GM21423 (cell line): ENCODE data around the gene CAMK2B.

Source experiments
- ATAC-seq: cut with Tn5 transposase; IDR thresholded peaks from one replicate; pipeline ENCODE4 v1.9.1; 2021; ENCODE audit warnings: mild to moderate bottlenecking, moderate library complexity; ENCODE audit not compliant: unreplicated experiment

The CAMK2B gene

DNA sequence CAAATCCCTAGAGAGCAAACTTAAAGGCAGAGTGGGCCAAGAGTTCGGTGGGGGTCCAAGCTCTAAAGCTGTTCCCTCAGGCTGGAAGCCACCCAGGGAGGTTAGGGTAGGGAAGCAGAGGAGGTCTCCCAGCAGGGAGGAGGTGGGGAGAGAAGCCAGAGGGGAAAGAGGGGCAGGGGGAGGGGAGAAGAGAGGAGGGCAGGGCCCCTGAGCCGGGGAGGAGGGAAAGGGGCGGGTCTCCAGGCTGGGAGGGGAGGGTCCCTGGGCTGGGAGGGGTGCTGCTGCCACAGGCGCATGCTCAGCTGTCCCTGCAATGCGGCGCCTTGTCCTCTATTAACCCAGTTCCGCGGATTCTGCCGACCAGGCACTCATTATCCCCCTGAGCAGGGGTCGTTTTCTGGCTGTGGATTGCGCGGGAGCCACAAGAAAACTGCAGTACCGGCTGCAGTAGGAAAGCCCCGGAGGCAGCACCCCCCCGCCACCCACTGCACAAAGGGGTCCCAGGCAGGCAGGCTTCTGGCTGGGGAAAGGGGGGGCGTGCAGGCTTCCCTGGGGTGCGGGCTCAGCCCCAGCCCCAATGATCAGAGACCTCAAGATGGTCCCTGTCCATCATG is 49.3 kb downstream of the CAMK2B start:
- no peak for ATAC-seq

DNA sequence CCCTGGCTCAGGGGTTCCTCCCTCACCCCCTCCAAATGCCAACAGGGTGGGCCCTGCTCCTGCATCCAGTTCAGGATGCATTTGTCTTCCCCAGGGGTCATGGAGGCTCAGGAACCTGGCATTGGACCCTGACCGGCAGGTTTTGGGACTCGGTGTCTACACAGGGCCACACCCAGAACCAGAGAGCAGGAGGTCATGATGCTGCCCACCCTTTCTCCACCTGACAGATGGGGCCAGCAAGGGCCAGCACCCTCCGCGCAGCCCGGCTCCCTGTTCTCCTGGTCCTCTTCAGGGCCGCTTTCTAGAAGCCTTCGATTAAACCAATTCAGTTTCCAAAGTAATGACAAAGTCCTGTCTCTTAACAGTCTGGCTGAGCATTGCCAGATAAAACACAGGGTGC is 50.2 kb downstream of the CAMK2B start:
- no peak for ATAC-seq

DNA sequence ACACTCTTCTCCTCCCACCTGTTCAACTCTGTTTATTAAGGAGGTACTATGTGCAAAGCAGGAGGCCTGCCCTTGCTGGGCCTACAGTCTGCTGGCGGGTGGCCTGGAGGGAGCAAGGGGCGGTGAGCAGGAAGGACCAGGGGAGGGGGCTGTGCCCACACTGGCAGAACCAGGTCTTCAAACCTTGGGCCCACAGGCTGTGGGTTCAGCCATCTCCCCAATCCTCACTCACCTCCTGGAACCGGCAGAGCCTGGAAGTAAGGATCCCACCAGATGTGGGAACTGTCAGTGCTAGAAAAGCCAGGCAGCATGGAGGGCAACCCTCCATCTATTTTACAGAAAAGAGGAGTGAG is 50.8 kb downstream of the CAMK2B start:
- no peak for ATAC-seq

DNA sequence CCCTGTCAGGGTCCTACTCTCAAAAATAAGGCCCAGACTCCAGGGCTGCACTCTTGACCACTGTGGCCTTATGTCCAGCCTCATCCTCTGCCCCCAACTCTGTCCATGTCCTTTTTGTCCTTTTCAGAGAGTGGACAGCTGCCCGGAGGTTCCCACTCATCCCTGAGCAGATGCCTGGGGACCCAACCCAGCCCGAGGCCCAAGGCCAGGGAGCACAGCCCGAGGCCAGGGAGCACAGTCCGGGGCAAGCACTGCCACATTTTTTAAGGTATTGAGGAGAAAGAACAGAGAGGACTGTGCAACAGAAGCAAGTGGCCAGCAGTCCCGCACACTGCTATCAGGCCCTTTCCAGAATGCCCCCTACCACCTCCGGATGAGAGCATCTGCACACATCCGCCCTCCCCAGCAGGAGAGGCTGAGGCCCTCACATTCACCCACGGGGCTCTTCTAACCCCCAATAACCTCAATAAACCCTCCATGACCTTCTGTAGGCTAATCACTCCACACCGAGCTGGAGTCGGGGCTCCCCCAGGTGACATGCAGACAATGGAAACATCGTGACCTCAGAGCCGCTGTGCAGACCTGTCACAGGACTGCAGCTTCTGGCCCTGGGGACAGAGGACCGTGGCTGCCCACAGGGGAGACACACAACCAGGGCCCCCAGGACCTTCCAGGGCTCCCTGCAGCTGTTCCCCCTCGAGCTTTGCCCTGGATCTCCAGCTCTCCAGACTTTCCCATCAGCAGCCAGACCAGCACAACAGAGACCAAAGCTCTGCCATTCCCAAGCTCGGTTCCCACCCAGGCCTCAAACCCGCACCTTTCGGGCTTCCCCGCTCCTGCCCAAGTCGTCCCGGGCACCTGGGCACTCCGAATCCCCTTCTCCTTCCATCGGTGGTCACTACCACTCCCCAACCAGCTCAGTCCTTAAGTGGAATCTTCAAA is 51.4 kb downstream of the CAMK2B start:
- no peak for ATAC-seq

DNA sequence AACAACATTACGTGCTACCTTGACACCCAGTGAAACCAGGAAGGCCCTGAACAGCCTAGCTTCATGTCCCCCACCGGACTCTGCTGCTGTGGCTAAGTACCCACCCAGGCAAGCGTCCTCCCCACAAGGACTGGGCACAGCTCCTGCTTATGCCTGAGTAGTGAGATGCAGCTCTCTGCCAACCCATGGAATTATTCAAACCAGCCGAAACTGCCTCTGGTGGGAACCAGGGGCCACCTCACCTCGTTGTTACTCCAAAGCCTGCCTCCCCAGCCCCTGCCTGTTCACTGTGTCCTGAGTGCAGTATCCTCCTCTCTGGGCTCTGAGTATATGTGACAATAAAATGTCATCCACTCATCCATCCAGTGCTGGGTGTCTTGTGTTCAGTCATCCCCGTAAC is 52.4 kb downstream of the CAMK2B start:
- ATAC-seq = no peak

DNA sequence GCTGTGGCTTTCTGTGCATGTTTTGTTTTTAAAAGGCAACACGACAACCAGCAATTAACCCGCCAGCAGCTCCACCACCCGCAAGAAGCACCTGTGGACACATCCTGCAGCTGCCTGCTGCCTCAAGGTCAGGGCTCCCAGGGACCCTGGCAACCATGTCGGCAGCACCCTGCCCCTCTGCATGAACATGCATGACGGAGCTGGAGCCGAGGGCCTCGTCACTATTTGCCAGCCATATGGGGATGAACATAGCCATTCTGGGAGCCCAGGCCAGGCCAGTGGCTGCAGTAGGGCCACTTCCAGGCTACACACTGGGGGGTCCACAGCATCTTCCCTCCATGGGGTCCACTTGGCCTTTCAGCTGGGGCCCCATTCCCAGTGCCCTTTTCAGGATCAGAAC is 52.9 kb downstream of the CAMK2B start:
- ATAC-seq = no peak

DNA sequence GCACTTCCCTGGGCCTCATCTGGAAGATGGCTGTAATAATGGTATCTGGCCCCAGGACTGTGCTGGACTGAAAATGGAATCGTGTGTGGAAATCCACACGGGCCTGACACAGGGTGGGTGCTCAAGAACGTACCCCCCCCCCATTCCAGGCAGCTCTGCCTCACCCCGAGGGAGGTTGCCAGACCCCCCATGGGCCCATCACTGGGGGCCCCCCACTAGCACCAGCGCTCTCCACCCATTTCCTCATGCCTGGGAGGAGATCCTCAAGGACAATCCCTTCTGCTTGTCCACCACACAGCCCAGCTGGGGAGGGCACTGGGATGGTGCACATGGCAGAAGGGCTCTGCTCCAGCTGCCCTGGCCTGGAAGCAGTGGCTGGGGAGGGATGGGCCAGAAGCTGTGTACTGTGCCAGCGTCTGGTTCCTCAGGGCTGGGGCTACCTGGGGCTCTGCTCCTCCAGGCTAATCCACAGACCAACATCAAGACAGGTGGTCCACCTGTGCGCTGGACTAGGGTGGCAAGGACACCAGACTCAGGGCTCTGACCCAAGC is 55.4 kb downstream of the CAMK2B start:
- ATAC-seq = no peak

DNA sequence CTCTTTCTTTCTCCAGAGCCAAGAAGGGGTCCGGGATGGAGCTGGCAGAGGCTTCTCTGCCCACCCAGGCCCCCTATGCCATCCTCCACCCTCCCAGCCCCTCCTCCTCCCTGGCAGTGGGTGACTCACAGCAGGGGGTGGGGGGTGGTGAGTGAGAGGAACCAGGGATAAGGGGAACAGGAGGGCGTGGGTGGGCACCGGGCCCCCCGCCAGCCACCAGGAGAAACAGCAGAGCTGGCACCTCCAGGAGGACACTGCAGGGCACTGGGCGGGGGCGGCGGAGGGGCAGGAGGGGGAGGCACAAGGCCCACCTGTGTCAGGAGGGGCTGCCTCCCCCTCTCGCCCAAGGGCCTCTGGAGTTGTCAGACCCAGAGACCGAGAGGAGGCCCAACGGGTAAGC is 56.0 kb downstream of the CAMK2B start:
- ATAC-seq = no peak

DNA sequence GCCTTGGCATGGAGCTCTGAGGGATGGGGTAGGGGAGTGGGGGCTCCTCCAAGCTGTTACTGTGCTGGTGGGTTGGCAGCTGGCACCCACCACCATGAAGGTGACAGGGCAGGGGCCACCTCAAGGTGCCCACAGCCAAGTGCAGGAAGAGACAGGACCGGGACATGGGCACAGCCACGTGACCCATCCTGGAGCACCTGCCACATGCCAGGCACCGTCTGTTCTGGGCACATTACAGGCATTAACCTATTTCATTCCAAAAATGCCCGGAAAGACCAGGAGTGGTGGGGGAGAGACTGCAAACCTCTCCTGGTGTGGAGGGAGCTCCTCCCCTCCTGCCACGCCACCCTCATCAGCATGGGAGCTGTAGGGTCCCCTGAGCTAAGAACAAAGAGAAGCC is 56.7 kb downstream of the CAMK2B start:
- no peak for ATAC-seq

DNA sequence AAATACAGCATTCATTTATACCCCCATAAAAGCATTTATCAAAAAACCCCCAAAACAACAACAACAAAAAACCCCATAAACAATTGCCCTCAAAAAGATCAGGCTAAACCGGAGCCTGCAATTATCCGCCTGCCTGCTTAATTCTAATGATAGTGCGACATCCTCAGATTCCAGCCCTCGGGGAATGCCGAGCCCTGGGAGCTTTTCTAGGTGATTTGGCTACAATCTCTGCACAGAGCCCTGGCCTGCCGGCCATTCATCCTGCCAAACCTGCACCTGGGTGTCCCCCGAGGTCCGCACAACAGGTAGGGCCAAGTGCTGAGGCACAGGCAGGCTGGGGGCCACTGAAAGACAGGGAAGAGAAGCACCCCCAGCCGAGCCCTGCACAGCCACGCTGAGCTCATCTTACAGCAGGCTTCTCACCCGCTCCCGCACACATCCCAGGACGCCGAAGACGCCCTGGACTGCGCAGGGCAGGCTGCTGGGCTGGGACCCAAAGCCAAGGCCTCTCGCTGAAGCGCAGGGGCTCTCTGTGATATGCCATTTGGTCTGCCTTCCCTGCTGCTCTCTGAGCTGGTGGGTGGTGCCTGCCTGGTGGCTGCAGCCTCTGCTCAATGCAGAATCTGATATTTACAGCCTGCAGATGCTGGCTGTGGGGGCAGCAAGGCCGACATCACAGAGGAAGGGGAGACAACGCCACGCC is 57.5 kb downstream of the CAMK2B start:
- no peak for ATAC-seq

DNA sequence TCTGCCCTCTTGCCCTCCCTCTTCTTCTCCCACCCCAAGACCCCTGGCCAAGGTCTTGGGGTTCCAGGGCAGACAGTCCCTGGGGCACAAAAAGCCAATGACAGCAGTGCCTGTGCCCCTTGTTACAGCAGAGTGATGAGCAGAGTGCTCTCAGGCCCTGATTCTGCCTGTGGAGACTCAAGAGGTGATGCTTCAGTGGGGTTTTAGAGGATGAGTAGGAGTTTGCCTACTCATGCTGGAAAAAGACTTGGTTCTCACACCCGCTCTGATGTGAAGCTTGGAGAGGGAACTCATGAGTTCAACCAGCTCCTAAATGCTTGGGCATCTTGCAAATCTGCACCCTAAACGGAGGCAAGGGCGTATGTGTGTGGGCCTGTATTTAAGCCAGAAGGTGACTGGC is 58.2 kb downstream of the CAMK2B start:
- no peak for ATAC-seq

DNA sequence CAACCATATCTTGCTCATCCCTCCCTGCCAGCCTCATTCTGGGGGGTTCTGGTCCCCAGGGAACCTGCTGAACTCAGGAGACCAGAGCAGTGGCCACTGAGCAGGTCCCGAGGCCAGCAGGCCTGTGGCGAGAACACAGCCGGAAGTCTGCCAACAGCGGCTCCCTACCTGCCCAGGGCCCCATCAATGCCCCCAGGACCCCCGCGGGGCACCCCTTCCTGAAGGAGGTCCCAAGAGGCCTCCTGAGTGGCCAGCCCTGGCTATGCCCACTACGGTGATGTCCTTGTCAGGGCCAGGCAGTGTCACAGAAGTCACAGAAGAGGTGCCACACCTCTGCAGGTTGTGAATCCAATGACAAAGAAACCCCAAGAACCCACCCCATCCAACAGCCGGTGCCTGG is 58.9 kb downstream of the CAMK2B start:
- no peak for ATAC-seq

DNA sequence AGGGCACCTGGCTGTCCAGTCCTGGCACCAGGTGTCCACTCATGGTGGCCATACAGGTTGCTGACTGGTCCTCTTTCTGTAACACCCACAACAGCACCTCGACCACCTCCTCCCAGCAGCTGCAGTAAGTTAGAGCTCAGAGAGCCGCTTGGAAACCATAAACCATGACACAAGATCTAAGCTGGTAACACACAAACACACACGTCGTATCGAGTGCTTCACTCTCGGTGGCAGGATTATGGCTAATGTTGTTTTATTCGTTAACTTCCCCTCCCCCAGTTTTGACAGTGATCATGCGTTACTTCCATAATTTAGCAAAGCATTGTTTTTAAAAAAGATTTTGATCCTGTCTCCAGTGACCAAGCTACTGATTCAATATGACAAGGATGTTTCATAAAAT is 59.7 kb downstream of the CAMK2B start:
- no peak for ATAC-seq

DNA sequence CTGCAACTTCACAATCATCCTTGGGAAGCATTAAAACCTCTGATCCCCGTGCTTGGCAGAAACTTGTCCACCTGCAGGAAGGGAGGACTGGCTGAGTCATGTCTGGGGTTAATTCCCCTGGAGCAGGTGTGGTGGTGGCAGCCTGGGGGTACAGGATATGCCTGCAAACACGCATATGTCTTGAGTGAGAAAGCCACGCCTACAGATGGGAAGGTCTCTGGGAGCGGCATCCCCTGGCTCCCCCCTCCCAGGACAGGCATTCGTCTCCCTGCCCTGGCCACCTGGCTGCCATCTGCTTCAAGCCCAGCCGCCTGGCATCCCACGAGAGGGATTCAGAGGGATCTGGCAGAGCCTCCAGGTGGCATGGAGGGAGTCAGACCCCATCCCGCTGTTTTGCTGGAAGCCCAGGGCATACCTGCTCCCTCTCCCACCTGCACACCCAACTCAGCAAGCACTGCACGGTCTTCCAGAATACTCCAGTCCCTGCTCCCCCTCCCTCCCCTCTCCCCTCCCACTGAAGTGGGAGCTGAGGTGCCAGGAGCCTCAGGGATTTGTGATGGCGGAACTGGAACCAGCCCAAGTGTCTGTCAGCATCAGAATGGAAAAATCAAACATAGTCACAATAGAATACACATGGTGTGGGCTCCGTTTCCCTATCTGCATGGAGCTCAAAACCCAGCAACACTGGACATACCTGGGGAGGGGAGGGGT is 61.0 kb downstream of the CAMK2B start:
- no peak for ATAC-seq

DNA sequence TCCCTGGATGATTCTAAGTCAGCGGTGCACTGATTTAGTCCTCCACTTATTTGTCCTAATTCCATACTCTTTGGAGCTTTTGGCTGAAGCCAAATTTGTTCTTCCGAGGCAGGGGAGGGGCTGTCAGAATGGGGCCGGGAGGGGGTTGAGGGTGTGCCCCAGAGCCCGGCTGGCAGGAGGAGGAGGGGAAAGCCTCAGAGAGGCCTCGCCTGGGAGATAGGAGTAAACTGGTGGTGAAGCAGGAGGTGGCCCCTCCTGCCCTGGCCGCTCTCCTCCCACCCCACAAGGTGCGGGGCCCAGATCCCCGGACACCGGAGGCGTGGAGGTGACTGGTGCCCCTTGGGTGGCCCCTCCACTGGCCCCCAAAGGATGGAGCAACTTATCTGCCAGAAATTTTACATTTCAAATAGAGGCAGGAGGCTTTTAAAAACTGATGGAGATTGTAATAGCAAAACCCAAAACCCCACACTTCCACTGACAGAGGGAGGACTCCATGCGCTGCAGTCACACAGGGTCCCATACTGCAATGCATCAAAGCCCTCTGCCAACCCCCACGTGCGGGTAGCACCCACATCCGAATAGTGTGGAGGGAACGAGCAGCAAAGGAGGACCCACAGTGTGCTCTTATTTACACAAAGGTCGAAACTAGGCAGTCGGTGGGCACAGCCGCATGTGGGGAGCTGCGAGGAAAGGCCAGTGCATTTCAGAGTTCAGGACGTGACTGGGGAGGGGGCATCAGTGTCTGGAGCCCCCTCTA is 61.9 kb downstream of the CAMK2B start:
- ATAC-seq = no peak

DNA sequence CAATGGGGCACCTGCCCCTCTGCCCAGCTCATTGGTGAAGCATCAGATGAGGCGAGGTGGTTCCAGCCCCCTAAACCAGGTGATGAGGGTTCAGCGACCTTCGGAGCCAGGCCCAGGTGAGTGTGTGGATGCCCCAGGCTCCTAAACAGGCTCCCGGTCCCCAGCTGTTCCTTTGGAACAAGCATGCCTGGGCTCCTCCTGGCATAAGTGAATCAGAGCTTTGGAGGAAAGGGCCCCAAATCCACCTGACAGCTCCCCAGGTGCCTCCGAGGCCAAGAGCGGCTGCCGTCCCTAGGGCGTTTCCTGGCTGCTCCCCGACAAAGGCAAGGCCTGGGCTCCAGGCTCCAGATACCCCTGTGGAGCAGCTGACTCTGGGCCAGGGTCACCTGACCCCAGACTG is 63.4 kb downstream of the CAMK2B start:
- no peak for ATAC-seq

DNA sequence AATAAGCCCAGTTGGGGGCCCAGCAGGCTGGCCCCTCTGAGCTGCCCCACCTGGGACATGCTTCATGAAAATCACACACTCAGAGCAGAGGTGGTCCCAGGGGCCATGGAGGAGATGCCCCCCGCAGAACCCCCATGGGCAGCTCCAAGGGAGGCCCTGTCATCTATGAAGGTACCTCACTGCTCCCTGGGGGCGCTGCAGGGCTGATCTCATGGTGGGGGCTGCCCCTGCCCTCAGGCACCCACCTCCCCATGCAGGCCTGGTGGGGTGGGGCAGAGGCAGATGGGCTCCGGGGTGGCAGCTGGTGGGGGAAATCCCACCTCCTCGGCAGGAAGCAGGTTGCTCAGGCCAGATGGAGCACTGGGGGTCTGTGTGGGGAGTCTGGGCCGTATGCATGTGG is 64.2 kb downstream of the CAMK2B start:
- no peak for ATAC-seq

DNA sequence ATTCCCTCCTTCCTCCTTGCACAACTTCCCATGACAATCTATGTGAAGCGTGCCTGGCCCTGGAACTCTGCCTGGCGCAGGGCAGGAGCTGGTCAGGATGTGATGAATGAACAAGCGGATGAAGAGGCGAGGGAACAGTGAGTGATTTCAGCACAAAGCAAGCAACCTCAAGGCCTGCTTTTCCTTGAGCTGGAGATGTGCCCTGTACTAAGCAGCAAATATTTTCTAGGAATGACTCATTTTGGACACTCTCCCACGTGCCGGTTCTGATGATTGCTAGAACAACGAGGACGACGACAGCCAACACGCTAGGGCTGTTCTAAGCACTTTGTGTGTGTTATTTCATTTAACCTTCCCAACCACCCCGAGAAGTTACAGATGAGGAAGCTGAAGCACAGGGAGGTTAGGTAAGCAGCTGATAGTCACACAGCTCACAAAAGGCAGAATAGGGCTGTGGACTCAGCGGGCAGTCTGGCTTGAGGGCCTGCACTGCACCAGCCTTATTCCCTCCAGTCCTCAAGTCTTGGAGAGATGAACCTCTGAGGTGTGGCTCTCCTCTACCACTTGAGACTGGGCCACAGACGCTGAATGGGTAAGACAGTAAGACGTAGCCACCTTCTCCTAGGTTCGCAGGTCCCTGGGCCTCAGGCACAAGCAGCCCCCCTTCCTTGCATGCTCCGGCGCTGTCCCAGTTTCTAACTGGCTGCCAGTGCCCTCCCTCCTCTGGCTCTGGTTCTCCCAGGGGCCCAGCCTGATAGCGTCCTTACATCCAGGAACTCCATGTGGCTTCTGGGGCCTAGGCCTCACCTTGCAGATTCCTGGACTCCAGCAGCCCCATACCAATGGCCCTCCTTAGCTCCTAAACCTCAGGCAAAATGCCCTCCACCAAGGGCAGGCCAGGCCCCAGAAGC is 65.6 kb downstream of the CAMK2B start:
- ATAC-seq = no peak

DNA sequence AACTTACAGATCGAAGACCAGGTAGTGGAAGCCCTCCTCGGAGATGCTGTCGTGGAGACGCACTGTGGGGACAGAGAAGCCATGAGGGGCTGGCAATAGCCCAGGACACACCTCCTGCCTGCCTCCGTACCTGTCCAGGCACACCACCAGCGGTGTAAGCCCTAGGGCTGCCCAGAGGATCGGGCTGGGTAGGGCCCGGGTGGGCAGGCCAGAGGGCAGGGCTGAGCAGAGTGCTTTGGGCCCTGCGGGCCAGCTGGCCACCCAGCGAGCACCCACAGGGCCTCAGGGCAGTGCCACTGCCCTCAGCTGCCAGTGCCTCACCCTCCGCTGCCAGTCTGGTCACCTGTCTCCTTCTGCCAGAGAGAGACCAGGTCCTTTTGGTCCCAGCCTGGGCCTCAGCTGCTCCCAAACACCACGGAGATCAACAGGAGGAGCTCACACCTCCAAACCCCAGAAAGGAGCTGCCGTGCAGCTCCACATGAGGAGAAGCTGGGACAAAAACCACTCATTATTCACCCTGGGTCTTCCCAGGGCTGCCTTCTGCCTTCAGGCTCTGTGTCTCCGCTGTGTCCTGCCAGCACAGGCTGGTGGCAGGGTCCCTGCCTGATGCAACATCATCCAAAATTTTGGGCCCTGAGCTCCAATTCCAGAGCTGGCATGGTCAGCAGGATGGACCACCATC is 66.4 kb downstream of the CAMK2B start:
- ATAC-seq = no peak
